ENCODE data around the gene SULT1C4.

The SULT1C4 gene

GRCh38 chr2:108348816-108349570 lies 28.8 kb upstream of the SULT1C4 start:
- Histone ChIP-seq H3K27ac (ENCODE audit: low read depth, low read length) (no peak overlapping the region), H3K9me3 (ENCODE audit: control insufficient read depth, insufficient read depth, low read length) (no peaks in the 10 kb centered on the region), H4K20me1 (ENCODE audit: control insufficient read depth, insufficient read depth, low read depth, low read length) (no peaks in the 10 kb centered on the region), H3K4me3 (ENCODE audit: low read length) (no peak overlapping the region), H3K4me2 (ENCODE audit: low read length) (no peak overlapping the region), H3K27me3 (ENCODE audit: control insufficient read depth, low read length) (peaks cover 15% of the 10 kb centered on the region), H3K9me2 (replicated peaks; ENCODE audit: control insufficient read depth, low read length) (no peaks in the 10 kb centered on the region), H3K36me3 (ENCODE audit: control insufficient read depth, low read length) (no peaks in the 10 kb centered on the region), H3F3A (ENCODE audit: control insufficient read depth, insufficient read depth) (no peaks in the 10 kb centered on the region), H3K79me2 (ENCODE audit: control insufficient read depth, low read length) (no peaks in the 10 kb centered on the region), H3K4me1 (ENCODE audit: control insufficient read depth, low read length) (no peaks in the 10 kb centered on the region)
- TF ChIP-seq EZH2phosphoT487 (IDR thresholded peaks at IDR 0.05; ENCODE audit: borderline replicate concordance, low read length), result no peak

GRCh38 chr2:108349571-108349928 lies 28.2 kb upstream of the SULT1C4 start:
- Histone ChIP-seq H3K4me3 (ENCODE audit: low read length) (no peak overlapping the region), H3K27ac (ENCODE audit: low read depth, low read length) (no peak overlapping the region), H3K36me3 (ENCODE audit: control insufficient read depth, low read length) (no peaks in the 10 kb centered on the region), H3K4me2 (ENCODE audit: low read length) (no peak overlapping the region), H3K9me2 (replicated peaks; ENCODE audit: control insufficient read depth, low read length) (no peaks in the 10 kb centered on the region), H3K4me1 (ENCODE audit: control insufficient read depth, low read length) (no peaks in the 10 kb centered on the region), H3K27me3 (ENCODE audit: control insufficient read depth, low read length) (peaks cover 18% of the 10 kb centered on the region), H3K79me2 (ENCODE audit: control insufficient read depth, low read length) (no peaks in the 10 kb centered on the region), H4K20me1 (ENCODE audit: control insufficient read depth, insufficient read depth, low read depth, low read length) (no peaks in the 10 kb centered on the region), H3K9me3 (ENCODE audit: control insufficient read depth, insufficient read depth, low read length) (no peaks in the 10 kb centered on the region), H3F3A (ENCODE audit: control insufficient read depth, insufficient read depth) (no peaks in the 10 kb centered on the region)
- TF ChIP-seq CTCF (IDR thresholded peaks at IDR 0.05; ENCODE audit: low read depth, low read length, poor library complexity, severe bottlenecking) (no peak), EZH2phosphoT487 (IDR thresholded peaks at IDR 0.05; ENCODE audit: borderline replicate concordance, low read length) (no peak)

- no peaks in the 10 kb centered on the region for H3K9me3 ChIP-seq (ENCODE audit: control insufficient read depth, insufficient read depth, low read length)
- no peaks in the 10 kb centered on the region for H4K20me1 ChIP-seq (ENCODE audit: control insufficient read depth, insufficient read depth, low read depth, low read length)
- no peaks in the 10 kb centered on the region for H3F3A ChIP-seq (ENCODE audit: control insufficient read depth, insufficient read depth)
- H3K4me3 ChIP-seq (ENCODE audit: low read length), result no peak overlapping the region
- no peak overlapping the region for H3K27ac ChIP-seq (ENCODE audit: low read depth, low read length)
- peaks cover 14% of the 10 kb centered on the region for H3K27me3 ChIP-seq (ENCODE audit: control insufficient read depth, low read length)
- H3K4me1 ChIP-seq (ENCODE audit: control insufficient read depth, low read length), result no peaks in the 10 kb centered on the region
- H3K9me2 ChIP-seq (replicated peaks; ENCODE audit: control insufficient read depth, low read length), result no peaks in the 10 kb centered on the region
- no peak overlapping the region for H3K4me2 ChIP-seq (ENCODE audit: low read length)
- no peaks in the 10 kb centered on the region for H3K36me3 ChIP-seq (ENCODE audit: control insufficient read depth, low read length)
- no peak for TF ChIP-seq EZH2phosphoT487 (IDR thresholded peaks at IDR 0.05; ENCODE audit: borderline replicate concordance, low read length)
- TF ChIP-seq CTCF (IDR thresholded peaks at IDR 0.05; ENCODE audit: low read depth, low read length, poor library complexity, severe bottlenecking), result no peak
- no peaks in the 10 kb centered on the region for H3K79me2 ChIP-seq (ENCODE audit: control insufficient read depth, low read length)
Measured at GRCh38 chr2:108351889-108352288, 25.9 kb upstream of the SULT1C4 start.

GRCh38 chr2:108354136-108354535 lies 23.6 kb upstream of the SULT1C4 start:
- Histone ChIP-seq H3K9me3 (ENCODE audit: control insufficient read depth, insufficient read depth, low read length) (no peaks in the 10 kb centered on the region), H3K27ac (ENCODE audit: low read depth, low read length) (no peak overlapping the region)

More at GRCh38 chr2:108354136-108354535, 23.6 kb upstream of the SULT1C4 start:
- H3K36me3 ChIP-seq (ENCODE audit: control insufficient read depth, low read length), result no peaks in the 10 kb centered on the region
- H3K4me3 ChIP-seq (ENCODE audit: low read length), result no peak overlapping the region
- no peak overlapping the region for H3K4me2 ChIP-seq (ENCODE audit: low read length)
- H4K20me1 ChIP-seq (ENCODE audit: control insufficient read depth, insufficient read depth, low read depth, low read length), result no peaks in the 10 kb centered on the region
- H3K4me1 ChIP-seq (ENCODE audit: control insufficient read depth, low read length), result no peaks in the 10 kb centered on the region
- H3K27me3 ChIP-seq (ENCODE audit: control insufficient read depth, low read length), result peaks cover 6% of the 10 kb centered on the region
- no peaks in the 10 kb centered on the region for H3F3A ChIP-seq (ENCODE audit: control insufficient read depth, insufficient read depth)
- no peak for TF ChIP-seq EZH2phosphoT487 (IDR thresholded peaks at IDR 0.05; ENCODE audit: borderline replicate concordance, low read length)
- TF ChIP-seq CTCF (IDR thresholded peaks at IDR 0.05; ENCODE audit: low read depth, low read length, poor library complexity, severe bottlenecking), result no peak
- no peaks in the 10 kb centered on the region for H3K79me2 ChIP-seq (ENCODE audit: control insufficient read depth, low read length)
- H3K9me2 ChIP-seq (replicated peaks; ENCODE audit: control insufficient read depth, low read length), result no peaks in the 10 kb centered on the region

Measured in DOHH2 (cell line).